IPS DF 4.7 (cell line): ENCODE results near the gene NPEPL1.
"Not testable (repeated sequence)": the region's sequence is repeated elsewhere in the genome, so short reads cannot be mapped to it uniquely, and the experiment has no call there.

Experiments used
- DNase-seq: peaks from one replicate; pipeline ENCODE4 v3.0.0-alpha.2; 2013; ENCODE audit warnings: low spot score; ENCODE audit errors: extremely low read depth

NPEPL1 gene

DNA sequence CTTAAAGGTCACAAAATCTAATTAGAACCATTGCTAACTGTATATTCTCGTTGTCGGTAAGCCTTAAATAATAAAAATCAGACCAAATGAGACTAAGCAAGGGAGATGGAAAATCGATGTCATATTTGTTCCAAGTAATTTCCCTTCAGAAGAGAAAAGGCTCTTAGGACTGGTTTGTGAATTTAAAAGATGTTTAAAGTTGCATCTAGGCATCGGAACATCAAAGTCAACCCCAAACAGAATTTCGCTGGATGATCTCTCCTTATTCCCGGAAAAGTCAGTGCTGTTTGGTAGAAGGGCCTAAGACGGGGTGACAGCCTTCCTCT lies 63.8 kb downstream of the NPEPL1 start:
- no peak for DNase-seq

DNA sequence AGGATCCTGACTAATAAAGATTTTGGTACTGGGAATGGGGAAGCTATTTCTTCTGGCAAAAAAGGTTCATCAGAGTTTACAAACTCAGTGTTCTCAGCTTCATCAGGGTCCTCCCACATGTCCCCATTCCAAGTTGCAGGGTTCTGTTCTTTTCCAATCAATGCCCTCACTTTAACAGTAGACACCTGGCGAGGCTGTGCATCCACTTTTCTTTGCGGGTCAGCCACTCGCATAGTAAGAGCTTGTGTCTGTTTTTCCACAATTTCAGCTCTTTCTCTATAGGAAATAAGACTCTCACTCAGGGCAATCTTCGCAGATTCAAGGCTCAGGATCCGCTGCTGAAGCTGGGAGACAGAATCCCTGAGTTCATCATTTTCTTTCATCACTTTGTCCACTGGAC lies 65.0 kb downstream of the NPEPL1 start:
- DNase-seq = not testable (repeated sequence)

DNA sequence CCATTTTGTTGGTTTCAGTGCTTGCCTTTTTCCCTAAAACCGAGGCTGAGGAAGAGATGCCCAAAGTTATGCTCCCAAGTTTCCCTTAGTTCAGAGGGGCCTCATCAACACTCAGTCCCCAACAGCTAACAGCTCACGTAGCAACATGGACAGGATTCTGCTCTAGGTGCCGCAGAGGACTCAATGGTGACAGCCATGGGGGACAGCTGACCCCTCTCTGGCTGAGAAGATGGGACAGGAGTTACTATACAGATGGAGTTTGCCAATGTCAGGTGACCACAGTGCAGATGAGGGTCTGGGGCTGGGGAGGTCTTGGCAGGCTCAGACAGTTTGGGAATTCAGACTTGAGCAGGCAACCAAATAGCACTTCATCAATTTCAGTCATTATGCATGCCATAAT lies 67.3 kb downstream of the NPEPL1 start:
- DNase-seq = no peak

DNA sequence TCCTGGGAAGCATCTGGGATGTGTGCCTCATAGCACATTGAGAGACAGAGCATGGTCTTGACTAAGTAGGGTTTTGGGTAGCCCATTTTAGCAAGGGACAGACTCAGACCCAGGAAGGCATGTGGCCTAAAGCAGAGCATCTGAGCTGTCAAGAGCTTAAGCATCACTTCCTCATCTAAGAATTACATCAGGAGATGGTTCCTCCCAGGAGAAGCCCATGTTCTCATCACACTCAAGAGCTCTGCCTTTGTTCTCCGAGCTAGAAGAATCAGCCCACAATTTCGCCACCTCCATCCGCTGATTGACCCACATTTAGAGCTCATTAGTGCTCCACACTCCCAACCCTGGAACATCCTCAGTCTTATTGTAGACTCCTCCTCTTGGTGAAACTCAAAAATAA lies 68.3 kb downstream of the NPEPL1 start:
- no peak for DNase-seq

DNA sequence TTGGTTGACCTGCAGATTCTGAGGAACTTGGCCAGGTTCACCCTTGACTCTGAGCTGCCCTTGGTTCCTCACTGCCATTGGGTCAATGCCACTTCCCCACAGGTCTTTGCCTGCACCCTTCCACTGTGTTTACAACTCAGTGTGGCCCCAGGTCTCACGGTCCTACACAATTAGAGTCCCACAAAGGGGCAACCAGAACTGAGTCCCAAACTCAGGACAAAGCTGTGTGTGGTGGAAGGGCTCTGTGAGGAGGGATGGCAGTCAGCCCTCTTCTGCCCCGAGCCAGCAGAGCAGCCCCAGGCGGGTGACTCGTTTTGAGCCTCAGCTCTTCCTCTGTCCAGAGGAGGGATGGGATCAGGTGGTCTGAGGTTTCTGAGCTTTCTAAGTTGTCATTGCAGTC lies 69.5 kb downstream of the NPEPL1 start:
- DNase-seq = no peak

DNA sequence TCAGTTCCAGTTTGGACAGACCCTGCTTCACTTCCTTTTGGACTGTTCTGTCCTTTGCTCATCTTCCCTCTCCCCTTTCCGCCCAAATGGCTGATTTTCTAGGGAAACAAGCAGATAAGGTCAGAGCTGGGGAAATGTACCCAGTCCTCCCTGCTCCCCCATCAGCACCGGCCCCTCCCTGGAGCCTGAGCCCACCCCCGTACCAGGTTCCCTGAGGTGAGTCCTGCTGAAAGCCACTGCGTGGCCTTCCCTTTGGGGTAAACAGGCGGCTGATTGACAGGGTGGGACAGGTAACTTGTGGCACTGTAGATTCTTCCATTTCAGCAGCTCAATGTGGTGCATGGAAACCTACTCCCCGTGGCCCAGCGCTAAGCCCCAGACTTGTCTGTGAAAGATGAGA lies 70.5 kb downstream of the NPEPL1 start:
- no peak for DNase-seq
